GM13977 (cell line): ENCODE results near the gene KCNJ8.
"Not testable (repeated sequence)": the region's sequence is repeated elsewhere in the genome, so short reads cannot be mapped to it uniquely, and the experiment has no call there.

ENCODE experiments used
- DNase-seq: peaks from one replicate; pipeline ENCODE4 v3.0.0; 2012; ENCODE audit warnings: low spot score
- in situ Hi-C: fragments of 300-500 bp; cut with MboI; formaldehyde crosslinking; loops from one replicate; pipeline ENCODE4 v1.12.0; 2022; ENCODE audit warnings: low sequenced_read_pairs, low pct_unique_long_range_greater_than_20kb, mixed read lengths, inconsistent platforms; ENCODE audit not compliant: unreplicated experiment
- TF ChIP-seq, protein P1 (sequence below): IDR thresholded peaks from 2 replicates; pipeline ENCODE4 v1.5.1; 2012; ENCODE audit warnings: mild to moderate bottlenecking, control low read depth; ENCODE audit not compliant: insufficient read depth; ENCODE audit errors: extremely low read depth, missing control alignments

KCNJ8 gene

DNA sequence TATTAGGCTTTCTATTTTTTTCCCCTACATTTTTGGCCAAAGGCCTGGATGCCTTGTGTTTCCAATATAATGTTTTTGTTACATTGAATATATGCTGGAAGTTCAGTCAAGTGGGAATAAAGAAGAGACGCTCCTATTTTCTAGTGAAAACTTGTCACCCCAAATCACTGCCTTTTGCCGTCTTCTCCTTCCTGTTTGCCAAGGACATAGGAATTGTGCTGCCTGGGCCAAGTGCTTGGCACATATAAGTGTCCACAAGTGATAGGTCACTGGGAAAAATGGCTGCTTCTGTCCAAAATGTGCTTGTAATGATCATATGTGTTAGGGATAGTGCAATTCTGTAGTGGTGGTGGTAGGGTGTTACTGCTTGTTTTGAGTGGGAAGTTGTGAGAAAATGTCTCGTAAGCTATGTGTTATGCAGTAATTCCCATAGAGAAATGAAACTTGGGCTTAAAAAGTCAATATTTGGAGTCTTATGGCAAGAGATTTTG is 11.6 kb upstream of the KCNJ8 start:
- TF ChIP-seq, protein P1, sequence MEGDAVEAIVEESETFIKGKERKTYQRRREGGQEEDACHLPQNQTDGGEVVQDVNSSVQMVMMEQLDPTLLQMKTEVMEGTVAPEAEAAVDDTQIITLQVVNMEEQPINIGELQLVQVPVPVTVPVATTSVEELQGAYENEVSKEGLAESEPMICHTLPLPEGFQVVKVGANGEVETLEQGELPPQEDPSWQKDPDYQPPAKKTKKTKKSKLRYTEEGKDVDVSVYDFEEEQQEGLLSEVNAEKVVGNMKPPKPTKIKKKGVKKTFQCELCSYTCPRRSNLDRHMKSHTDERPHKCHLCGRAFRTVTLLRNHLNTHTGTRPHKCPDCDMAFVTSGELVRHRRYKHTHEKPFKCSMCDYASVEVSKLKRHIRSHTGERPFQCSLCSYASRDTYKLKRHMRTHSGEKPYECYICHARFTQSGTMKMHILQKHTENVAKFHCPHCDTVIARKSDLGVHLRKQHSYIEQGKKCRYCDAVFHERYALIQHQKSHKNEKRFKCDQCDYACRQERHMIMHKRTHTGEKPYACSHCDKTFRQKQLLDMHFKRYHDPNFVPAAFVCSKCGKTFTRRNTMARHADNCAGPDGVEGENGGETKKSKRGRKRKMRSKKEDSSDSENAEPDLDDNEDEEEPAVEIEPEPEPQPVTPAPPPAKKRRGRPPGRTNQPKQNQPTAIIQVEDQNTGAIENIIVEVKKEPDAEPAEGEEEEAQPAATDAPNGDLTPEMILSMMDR: no peak
- in situ Hi-C loops: no loop called here
- no peak for DNase-seq

DNA sequence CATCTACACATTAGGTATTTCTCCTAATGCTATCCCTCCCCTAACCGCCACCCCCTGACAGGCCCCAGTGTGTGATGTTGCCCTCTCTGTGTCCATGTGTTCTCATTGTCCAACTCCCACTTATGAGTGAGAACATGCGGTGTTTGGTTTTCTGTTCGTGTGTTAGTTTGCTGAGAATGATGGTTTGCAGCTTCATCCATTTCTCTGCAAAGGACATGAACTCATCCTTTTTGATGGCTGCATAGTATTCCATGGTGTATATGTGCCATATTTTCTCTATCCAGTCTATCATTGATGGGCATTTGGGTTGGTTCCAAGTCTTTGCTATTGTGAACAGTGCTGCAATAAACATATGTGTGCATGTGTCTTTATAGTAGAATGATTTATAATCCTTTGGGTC is 8.2 kb upstream of the KCNJ8 start:
- DNase-seq, in situ Hi-C loops: not testable (repeated sequence)

DNA sequence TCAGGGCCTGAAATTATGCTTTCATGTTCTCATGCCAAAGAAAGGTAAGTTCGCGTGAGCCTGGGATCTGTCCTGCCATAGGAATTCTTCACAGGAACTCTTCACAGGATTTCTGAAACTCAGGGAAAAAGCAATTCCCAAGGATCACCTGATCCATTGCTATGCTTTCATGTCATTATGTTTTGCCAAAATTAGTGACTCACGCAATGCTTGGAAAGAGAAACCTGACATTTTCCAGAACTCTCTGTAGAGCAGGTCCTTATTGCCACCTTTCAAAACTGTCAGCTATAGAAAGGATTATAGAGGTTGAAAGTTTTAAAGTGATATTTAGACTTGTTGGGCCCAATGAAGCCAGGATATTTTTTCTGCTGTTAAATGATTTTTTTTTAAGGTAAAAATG is 6.3 kb upstream of the KCNJ8 start:
- TF ChIP-seq, protein P1: no peak
- no peak for DNase-seq
- in situ Hi-C loops: no loop called here

DNA sequence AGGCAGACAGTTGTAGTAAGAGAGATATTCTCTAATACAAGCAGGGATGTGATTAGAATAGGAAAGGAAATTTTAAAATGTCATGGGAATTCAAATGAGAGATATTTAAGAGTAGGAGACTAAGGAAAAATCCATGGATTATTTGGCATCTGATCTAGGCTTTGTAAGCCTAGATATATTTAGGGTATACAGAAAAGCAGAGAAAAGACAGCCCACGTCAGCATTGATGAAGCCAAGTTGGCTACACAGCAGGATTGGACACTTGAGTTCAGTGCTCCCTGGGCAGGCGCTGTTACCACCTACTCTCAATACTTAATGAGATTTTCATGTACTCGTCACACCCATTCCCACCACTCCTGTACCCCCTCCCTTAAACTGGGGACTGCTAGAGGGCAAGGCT is 1.7 kb upstream of the KCNJ8 start:
- in situ Hi-C loops: no loop called here
- TF ChIP-seq, protein P1: no peak
- no peak for DNase-seq

DNA sequence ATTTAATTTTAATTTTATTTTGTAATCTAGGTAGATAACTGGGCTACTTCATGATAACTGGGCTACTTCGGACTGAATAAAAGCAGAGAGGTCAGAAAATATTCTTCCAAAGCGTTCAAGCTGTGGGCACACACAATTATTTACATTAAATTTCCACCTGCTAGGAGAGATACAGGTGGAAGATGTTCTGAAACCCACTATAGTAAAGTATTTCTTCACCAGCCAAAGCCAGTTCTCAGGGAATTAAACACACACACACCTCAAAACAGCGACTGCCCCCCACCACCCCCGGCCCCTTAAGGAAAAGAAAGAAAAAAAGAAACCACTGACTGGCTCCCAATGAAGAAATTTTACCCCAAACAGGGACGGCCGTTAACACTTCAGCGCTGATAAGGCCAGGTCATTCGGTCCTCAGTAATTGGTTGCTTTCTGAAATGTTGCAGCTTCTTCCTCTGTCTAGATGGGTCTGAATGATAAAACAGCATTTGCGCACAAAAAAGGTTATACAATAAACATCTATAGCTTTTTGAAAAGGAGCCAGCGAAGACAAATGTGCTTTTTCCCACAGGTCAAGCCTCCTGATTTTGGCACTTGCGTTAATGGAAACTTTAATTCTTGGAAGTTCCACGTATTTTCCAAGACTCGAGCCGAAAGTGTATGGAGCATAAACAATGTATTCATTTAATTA is 771 bp upstream of the KCNJ8 start:
- in situ Hi-C loops: no loop called here
- no peak for DNase-seq
- TF ChIP-seq, protein P1: no peak

DNA sequence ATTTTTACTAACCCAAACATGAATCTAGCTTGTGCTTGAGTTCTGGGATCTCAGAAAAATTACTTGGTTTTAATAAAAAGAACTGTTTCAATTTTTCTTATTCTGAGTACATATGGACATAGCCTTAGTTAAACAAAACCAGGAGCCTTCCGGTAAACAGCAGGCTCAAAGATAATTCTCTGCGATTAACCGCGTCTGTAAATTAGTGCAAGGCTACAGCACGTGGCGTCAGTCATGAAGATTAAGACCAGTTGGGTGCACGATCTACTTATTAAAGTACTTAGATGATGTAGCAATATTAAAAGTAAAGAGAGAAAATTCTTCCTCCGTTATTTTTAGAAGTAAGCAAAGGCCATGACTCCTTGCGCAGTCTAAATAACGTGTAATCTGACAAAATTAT is 700 bp downstream of the KCNJ8 start:
- in situ Hi-C loops: no loop called here
- DNase-seq: no peak
- TF ChIP-seq, protein P1: no peak

DNA sequence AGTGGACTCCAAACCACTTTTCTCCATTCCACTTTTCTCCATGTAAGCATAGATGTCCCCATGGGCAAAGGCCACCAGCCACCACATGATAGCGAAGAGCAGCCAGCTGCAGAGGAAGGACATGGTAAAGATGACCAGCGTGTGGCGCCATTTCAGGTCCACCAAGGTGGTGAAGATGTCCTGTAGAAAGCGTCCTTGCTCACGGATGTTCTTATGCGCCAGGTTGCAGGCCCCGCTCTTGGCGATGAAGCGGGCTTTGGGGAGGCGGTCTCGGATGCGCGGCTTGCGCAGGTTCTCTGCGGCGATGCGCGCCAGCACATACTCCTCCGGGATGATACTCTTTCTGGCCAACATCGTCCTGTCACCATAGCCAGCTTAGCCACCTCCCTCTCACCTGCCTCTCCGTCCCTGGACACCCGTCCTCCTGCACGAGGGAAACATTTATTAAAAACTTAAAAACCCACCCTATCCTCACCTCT is 1.2 kb downstream of the KCNJ8 start:
- no peak for DNase-seq
- in situ Hi-C loops: no loop called here
- TF ChIP-seq, protein P1: peak; percentile 18
